ENCODE data around the gene GTF3C5.

GTF3C5 gene

DNA sequence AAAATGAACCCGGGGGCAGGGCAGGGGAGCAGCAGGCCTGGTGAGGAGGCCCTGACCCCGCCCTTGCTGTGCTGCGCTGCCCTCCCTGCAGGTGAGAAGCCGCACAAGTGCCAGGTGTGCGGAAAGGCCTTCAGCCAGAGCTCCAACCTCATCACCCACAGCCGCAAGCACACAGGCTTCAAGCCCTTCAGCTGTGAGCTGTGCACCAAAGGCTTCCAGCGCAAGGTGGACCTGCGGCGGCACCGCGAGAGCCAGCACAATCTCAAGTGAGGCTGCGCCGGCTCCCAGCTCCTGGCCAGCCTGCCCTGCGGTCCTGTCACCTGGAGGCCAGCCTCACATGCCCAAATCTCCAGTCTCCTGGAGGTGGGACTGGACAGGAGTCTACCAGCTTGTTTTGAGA, 40.0 kb upstream of the GTF3C5 start:
- ChIA-PET CTCF (interaction anchor here (1.5 to 10.7 kb wide), 4 partner anchors 11 to 32 kb away, joined by 3 to 144 read pairs (median 48); partner anchors contain the start of gene GFI1B), POLR2A (interaction anchor here (1.2 kb wide), 1 partner anchor 13 kb away, joined by 6 read pairs; no protein-coding TSS in a partner anchor)
- peak overlapping the region in 1 of 7 experiments; percentile 1 for H3K4me3 ChIP-seq (ENCODE audit: control insufficient read depth in 1 of 7, extremely low read depth in 1 of 7, insufficient read depth in 4 of 7, low read depth in 2 of 7, low read length in 6 of 7)
- peaks cover 17 to 77% (median 72%) of the 10 kb centered on the region in 4 experiments for H3K4me1 ChIP-seq (ENCODE audit: control extremely low read depth in 1 of 4, control insufficient read depth in 4 of 4, insufficient read depth in 4 of 4, low read length in 3 of 4)
- 100% methylated on average over 14 of the region's 14 CpGs for whole genome bisulfite sequencing (ENCODE audit: insufficient coverage)
- no peak for DNase-seq
- no peak overlapping the region for H3K27ac ChIP-seq (ENCODE audit: insufficient read depth in 1 of 2, low read depth in 1 of 2, low read length in 2 of 2, poor library complexity in 1 of 2, severe bottlenecking in 2 of 2)
- H3K9me3 ChIP-seq (ENCODE audit: control extremely low read depth in 1 of 5, control insufficient read depth in 4 of 5, insufficient read depth in 2 of 5, low read depth in 1 of 5, low read length in 4 of 5): no peaks in the 10 kb centered on the region
- no peaks in the 10 kb centered on the region for H3K27me3 ChIP-seq (replicated peaks in 2 of 5; ENCODE audit: control insufficient read depth in 4 of 5, insufficient read depth in 5 of 5, low read length in 4 of 5)
- peaks cover 14 to 64% (median 50%) of the 10 kb centered on the region in 4 experiments for H3K36me3 ChIP-seq (ENCODE audit: control insufficient read depth in 4 of 4, insufficient read depth in 4 of 4, low read length in 3 of 4)

DNA sequence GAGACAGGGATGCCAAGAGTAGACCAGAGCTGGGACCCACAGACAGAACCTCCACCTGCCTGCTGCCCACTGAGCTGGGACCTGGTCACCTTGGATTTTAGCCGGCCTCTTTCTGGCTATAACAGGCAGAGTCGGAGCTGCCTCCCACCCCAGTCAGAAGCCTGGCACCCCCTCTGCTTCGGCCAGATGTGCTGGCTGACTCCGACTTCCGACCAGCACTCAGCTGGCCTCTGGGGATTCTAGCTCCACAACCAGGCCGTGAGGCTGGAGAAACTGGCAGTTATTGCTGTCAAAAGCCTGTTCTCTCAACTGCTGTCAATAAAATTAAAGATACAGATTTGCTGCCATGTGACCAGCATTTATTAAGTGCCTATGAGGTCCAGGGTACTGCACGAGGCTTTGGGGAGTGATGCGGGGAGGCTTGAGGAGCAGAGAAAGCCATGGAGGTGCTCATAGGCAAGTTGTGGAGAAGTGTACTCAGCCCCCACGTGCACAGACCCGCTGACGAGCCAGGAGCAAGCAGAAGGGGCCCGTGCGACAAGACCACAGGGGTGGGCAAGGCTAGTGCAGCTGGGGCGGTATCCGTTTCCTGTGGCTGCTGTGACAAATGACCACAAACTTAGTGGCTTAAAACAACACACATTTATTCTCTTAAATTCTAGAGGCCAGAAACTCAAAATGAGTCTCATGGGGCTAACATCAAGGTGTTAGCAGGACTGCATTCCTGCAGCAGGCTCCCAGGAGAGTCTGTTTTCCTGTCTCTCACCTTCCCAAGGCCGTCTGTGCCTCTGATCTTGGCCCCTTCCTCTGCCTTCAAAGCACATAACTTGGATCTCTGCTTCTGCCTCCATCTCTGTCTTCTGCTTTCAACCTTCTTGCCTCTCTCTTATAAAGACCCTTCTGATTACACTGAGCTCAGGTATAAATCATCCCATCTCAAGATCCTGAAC, 39.2 kb upstream of the GTF3C5 start:
- Histone ChIP-seq H3K4me3 (ENCODE audit: control insufficient read depth in 1 of 7, extremely low read depth in 1 of 7, insufficient read depth in 4 of 7, low read depth in 2 of 7, low read length in 6 of 7) (peak overlapping the region in 5 of 7 experiments; percentile 3 to 46 (median 22)), H3K36me3 (ENCODE audit: control insufficient read depth in 4 of 4, insufficient read depth in 4 of 4, low read length in 3 of 4) (peaks cover 14 to 63% (median 49%) of the 10 kb centered on the region in 4 experiments), H3K27me3 (replicated peaks in 2 of 5; ENCODE audit: control insufficient read depth in 4 of 5, insufficient read depth in 5 of 5, low read length in 4 of 5) (no peaks in the 10 kb centered on the region), H3K27ac (ENCODE audit: insufficient read depth in 1 of 2, low read depth in 1 of 2, low read length in 2 of 2, poor library complexity in 1 of 2, severe bottlenecking in 2 of 2) (peak overlapping the region; percentile 27 to 41), H3K9me3 (ENCODE audit: control extremely low read depth in 1 of 5, control insufficient read depth in 4 of 5, insufficient read depth in 2 of 5, low read depth in 1 of 5, low read length in 4 of 5) (no peaks in the 10 kb centered on the region), H3K4me1 (ENCODE audit: control extremely low read depth in 1 of 4, control insufficient read depth in 4 of 4, insufficient read depth in 4 of 4, low read length in 3 of 4) (peaks cover 13 to 77% (median 72%) of the 10 kb centered on the region in 4 experiments)
- peak; percentile 73 to 98 (median 96) for DNase-seq
- CTCF ChIA-PET: interaction anchor here (0.8 to 10.7 kb wide), 5 partner anchors 12 to 31 kb away, joined by 3 to 144 read pairs (median 21); partner anchors contain the start of gene GFI1B
- WGBS (ENCODE audit: insufficient coverage): 30% methylated on average over 13 of the region's 16 CpGs
- POLR2A ChIA-PET: interaction anchor here (1.2 to 3.9 kb wide), 3 partner anchors 12 to 13 kb away, joined by 6 to 40 read pairs (median 6); partner anchors contain the start of gene GFI1B

DNA sequence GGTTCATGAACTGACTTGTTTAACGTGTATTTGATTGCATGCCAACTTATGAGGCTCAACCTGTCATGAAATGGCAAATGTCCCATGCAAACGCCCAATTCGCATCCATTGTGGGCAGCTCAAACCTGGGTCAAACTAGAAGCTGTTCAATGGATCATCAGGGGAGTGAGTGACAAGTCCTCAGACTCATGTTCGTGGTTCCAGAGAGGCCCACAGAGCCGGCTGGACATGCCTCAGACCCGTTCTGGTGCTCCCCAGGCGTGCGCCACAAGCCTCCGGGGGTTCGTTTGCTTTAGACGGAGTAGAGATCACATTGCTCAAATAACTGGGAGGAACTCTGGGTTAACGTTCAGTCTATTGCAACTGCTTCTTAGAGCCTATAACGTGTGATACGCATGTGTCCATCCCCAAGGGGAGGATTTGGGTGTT, 37.3 kb upstream of the GTF3C5 start:
- Histone ChIP-seq H3K27ac (ENCODE audit: insufficient read depth in 1 of 2, low read depth in 1 of 2, low read length in 2 of 2, poor library complexity in 1 of 2, severe bottlenecking in 2 of 2) (no peak overlapping the region), H3K9me3 (ENCODE audit: control extremely low read depth in 1 of 5, control insufficient read depth in 4 of 5, insufficient read depth in 2 of 5, low read depth in 1 of 5, low read length in 4 of 5) (no peaks in the 10 kb centered on the region), H3K4me3 (ENCODE audit: control insufficient read depth in 1 of 7, extremely low read depth in 1 of 7, insufficient read depth in 4 of 7, low read depth in 2 of 7, low read length in 6 of 7) (no peak overlapping the region), H3K4me1 (ENCODE audit: control extremely low read depth in 1 of 4, control insufficient read depth in 4 of 4, insufficient read depth in 4 of 4, low read length in 3 of 4) (peaks cover 13 to 78% (median 69%) of the 10 kb centered on the region in 4 experiments), H3K27me3 (replicated peaks in 2 of 5; ENCODE audit: control insufficient read depth in 4 of 5, insufficient read depth in 5 of 5, low read length in 4 of 5) (no peaks in the 10 kb centered on the region), H3K36me3 (ENCODE audit: control insufficient read depth in 4 of 4, insufficient read depth in 4 of 4, low read length in 3 of 4) (peaks cover 12 to 45% (median 33%) of the 10 kb centered on the region in 4 experiments)
- POLR2A ChIA-PET: interaction anchor here (0.7 to 3.9 kb wide), 3 partner anchors 10 to 70 kb away, joined by 3 to 40 read pairs (median 6); partner anchors contain the start of gene GFI1B
- DNase-seq: no peak
- CTCF ChIA-PET: interaction anchor here (0.8 to 10.7 kb wide), 4 partner anchors 11 to 140 kb away, joined by 3 to 144 read pairs (median 40); partner anchors contain the start of gene GFI1B
- WGBS (ENCODE audit: insufficient coverage): 69% methylated on average over 12 of the region's 14 CpGs

DNA sequence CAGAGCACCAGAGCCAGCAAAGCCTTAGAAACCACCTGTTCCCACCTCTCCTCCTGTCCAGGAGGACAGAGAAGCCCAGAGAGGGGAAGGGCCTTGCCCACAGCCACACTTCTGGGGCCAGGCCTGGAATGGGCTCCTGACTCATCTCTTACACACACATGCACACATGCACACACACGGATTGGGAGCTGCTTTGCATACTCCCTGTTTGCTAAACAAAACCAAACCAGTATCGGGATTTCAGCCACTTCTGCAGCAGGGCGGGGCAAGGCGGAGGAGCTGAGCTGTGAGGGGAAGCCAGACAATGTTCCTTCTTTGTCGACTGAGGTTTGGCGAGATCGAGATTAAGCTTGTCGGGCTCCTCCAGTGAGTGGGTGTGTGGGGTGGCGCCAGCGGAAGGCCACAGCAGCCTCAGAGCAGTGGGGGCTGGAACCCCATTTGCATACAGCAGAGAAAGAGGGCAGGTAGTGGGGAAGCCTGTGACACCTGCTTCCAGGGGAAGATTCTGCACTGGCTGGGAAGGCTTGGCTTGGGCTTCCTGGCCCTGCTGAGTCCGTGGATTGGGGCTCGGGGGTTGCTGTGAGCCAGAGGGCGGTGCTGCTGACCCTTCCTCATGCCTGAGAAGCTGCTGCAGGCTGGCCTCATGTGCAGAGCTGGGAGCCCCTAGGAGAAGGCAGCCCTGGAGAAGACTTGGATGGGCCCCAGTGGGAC, 36.2 kb upstream of the GTF3C5 start:
- Histone ChIP-seq H3K4me3 (ENCODE audit: control insufficient read depth in 1 of 7, extremely low read depth in 1 of 7, insufficient read depth in 4 of 7, low read depth in 2 of 7, low read length in 6 of 7) (peak overlapping the region in 3 of 7 experiments; percentile 25 to 39 (median 30)), H3K4me1 (ENCODE audit: control extremely low read depth in 1 of 4, control insufficient read depth in 4 of 4, insufficient read depth in 4 of 4, low read length in 3 of 4) (peaks cover 16 to 89% (median 79%) of the 10 kb centered on the region in 4 experiments), H3K36me3 (ENCODE audit: control insufficient read depth in 4 of 4, insufficient read depth in 4 of 4, low read length in 3 of 4) (peaks cover 7 to 34% (median 24%) of the 10 kb centered on the region in 4 experiments), H3K27me3 (replicated peaks in 2 of 5; ENCODE audit: control insufficient read depth in 4 of 5, insufficient read depth in 5 of 5, low read length in 4 of 5) (no peaks in the 10 kb centered on the region), H3K27ac (ENCODE audit: insufficient read depth in 1 of 2, low read depth in 1 of 2, low read length in 2 of 2, poor library complexity in 1 of 2, severe bottlenecking in 2 of 2) (peak overlapping the region in 1 of 2 experiments; percentile 63), H3K9me3 (ENCODE audit: control extremely low read depth in 1 of 5, control insufficient read depth in 4 of 5, insufficient read depth in 2 of 5, low read depth in 1 of 5, low read length in 4 of 5) (no peaks in the 10 kb centered on the region)
- ChIA-PET POLR2A (interaction anchor here (3.9 kb wide), 1 partner anchor 9 kb away, joined by 40 read pairs; no protein-coding TSS in a partner anchor), CTCF (interaction anchor here (1.2 to 10.7 kb wide), 3 partner anchors 10 to 29 kb away, joined by 15 to 144 read pairs (median 76); partner anchors contain the start of gene GFI1B)
- 8% methylated on average over 13 of the region's 13 CpGs for WGBS (ENCODE audit: insufficient coverage)
- DNase-seq: peak; percentile 69 to 88 (median 74)

DNA sequence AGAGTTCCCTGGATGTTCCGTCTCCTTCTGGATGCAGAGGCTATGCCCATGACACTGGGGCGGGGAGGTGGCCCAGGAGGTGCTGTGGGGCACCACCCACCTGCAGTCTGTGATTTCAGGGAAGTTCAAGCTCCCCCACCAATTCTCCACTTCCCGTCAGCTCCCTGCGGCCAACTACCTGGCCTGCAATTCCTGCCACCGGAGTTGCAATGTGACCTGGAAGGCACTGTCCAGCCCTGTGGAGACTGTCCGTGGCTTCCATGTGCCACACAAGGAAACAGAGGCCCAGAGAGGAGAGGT, 35.7 kb upstream of the GTF3C5 start:
- WGBS (ENCODE audit: insufficient coverage): 93% methylated on average over 6 of the region's 6 CpGs
- CTCF ChIA-PET: interaction anchor here (1.2 to 10.7 kb wide), 3 partner anchors 9 to 28 kb away, joined by 15 to 144 read pairs (median 76); partner anchors contain the start of gene GFI1B
- H3K4me1 ChIP-seq (ENCODE audit: control extremely low read depth in 1 of 4, control insufficient read depth in 4 of 4, insufficient read depth in 4 of 4, low read length in 3 of 4): peaks cover 16 to 91% (median 84%) of the 10 kb centered on the region in 4 experiments
- H3K27me3 ChIP-seq (replicated peaks in 2 of 5; ENCODE audit: control insufficient read depth in 4 of 5, insufficient read depth in 5 of 5, low read length in 4 of 5): no peaks in the 10 kb centered on the region
- POLR2A ChIA-PET: interaction anchor here (3.9 kb wide), 1 partner anchor 8 kb away, joined by 40 read pairs; no protein-coding TSS in a partner anchor
- peaks cover 6 to 31% (median 20%) of the 10 kb centered on the region in 4 experiments for H3K36me3 ChIP-seq (ENCODE audit: control insufficient read depth in 4 of 4, insufficient read depth in 4 of 4, low read length in 3 of 4)
- no peak overlapping the region for H3K4me3 ChIP-seq (ENCODE audit: control insufficient read depth in 1 of 7, extremely low read depth in 1 of 7, insufficient read depth in 4 of 7, low read depth in 2 of 7, low read length in 6 of 7)
- no peak for DNase-seq
- H3K9me3 ChIP-seq (ENCODE audit: control extremely low read depth in 1 of 5, control insufficient read depth in 4 of 5, insufficient read depth in 2 of 5, low read depth in 1 of 5, low read length in 4 of 5): no peaks in the 10 kb centered on the region
- H3K27ac ChIP-seq (ENCODE audit: insufficient read depth in 1 of 2, low read depth in 1 of 2, low read length in 2 of 2, poor library complexity in 1 of 2, severe bottlenecking in 2 of 2): peak overlapping the region in 1 of 2 experiments; percentile 63

DNA sequence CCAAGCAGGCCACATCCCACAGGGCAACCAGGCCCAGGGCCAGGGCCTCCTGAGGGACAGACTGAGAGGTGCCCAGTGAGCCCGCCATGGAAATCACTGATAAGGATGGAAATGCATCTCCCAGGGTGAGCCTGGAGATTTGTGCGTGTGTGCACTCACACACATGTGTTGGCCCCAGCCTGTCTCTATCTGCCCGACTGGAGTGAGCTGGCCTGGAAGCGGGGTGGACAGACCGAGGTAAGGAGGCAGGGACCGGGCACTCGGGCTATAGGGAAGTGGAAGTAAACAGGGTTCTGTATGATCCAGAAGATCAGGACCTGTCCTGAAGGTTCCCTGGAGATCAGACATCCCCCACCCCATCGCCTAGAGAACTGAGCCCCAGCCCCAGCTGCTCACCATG, 34.9 kb upstream of the GTF3C5 start:
- peaks cover 4 to 26% (median 14%) of the 10 kb centered on the region in 4 experiments for H3K36me3 ChIP-seq (ENCODE audit: control insufficient read depth in 4 of 4, insufficient read depth in 4 of 4, low read length in 3 of 4)
- 90% methylated on average over 3 of the region's 8 CpGs for WGBS (ENCODE audit: insufficient coverage)
- ChIA-PET CTCF (interaction anchor here (1.8 to 10.7 kb wide), 3 partner anchors 8 to 20 kb away, joined by 4 to 144 read pairs (median 76); partner anchors contain the start of gene GFI1B), POLR2A (no interaction called here)
- no peak for DNase-seq
- no peaks in the 10 kb centered on the region for H3K27me3 ChIP-seq (replicated peaks in 2 of 5; ENCODE audit: control insufficient read depth in 4 of 5, insufficient read depth in 5 of 5, low read length in 4 of 5)
- no peak overlapping the region for H3K27ac ChIP-seq (ENCODE audit: insufficient read depth in 1 of 2, low read depth in 1 of 2, low read length in 2 of 2, poor library complexity in 1 of 2, severe bottlenecking in 2 of 2)
- peaks cover 16 to 93% (median 87%) of the 10 kb centered on the region in 4 experiments for H3K4me1 ChIP-seq (ENCODE audit: control extremely low read depth in 1 of 4, control insufficient read depth in 4 of 4, insufficient read depth in 4 of 4, low read length in 3 of 4)
- H3K4me3 ChIP-seq (ENCODE audit: control insufficient read depth in 1 of 7, extremely low read depth in 1 of 7, insufficient read depth in 4 of 7, low read depth in 2 of 7, low read length in 6 of 7): no peak overlapping the region
- no peaks in the 10 kb centered on the region for H3K9me3 ChIP-seq (ENCODE audit: control extremely low read depth in 1 of 5, control insufficient read depth in 4 of 5, insufficient read depth in 2 of 5, low read depth in 1 of 5, low read length in 4 of 5)

Measured in common myeloid progenitor, CD34-positive (primary cell).